Breast epithelium (tissue), 4 donors: ENCODE results near the gene MYO3B. TPM values are rescaled to one million over a fixed set of nuclear protein-coding genes. Genes with fewer than 3 reads are reported as not detected.

ENCODE experiments used
- DNase-seq, 2 donors: peaks; one replicate each; pipeline ENCODE4 v3.0.0-alpha.2; 2019; ENCODE audit warnings: low spot score in 2 of 2
- H3K27ac ChIP-seq, 2 donors: fragments of 200-600 bp; sonication (generic) in 1 of 2; one replicate each; pipeline ENCODE4 v1.5.1; 2016 to 2019; ENCODE audit warnings: mild to moderate bottlenecking in 1 of 2
- H3K27me3 ChIP-seq, 2 donors: fragments of 200-600 bp; sonication (generic) in 1 of 2; one replicate each; pipeline versions ENCODE4 v1.5.1 to v1.6.0; 2017 to 2019; ENCODE audit warnings: control low read depth in 1 of 2, mild to moderate bottlenecking in 1 of 2
- H3K36me3 ChIP-seq: fragments of 200-600 bp; one replicate; pipeline ENCODE4 v1.5.1; 2019
- H3K4me1 ChIP-seq, 2 donors: fragments of 200-600 bp; sonication (generic); one replicate each; pipeline ENCODE4 v1.5.1; 2016 to 2019; ENCODE audit warnings: control low read depth in 1 of 2
- H3K4me3 ChIP-seq, 3 donors: fragments of 200-600 bp; sonication (generic); 1 replicate in 2 of 3; 2 replicates in 1 of 3; pipeline ENCODE4 v1.5.1; 2016 to 2019; ENCODE audit warnings: mild to moderate bottlenecking in 3 of 3, moderate library complexity in 2 of 3
- H3K9me3 ChIP-seq, 2 donors: fragments of 200-600 bp; sonication (generic) in 1 of 2; one replicate each; pipeline ENCODE4 v1.5.1; 2016 to 2019; ENCODE audit warnings: control low read depth in 1 of 2
- CTCF ChIP-seq, 3 donors: fragments of 450-650 bp; IDR thresholded peaks; one replicate each; pipeline ENCODE4 v1.5.1; 2016 to 2017; ENCODE audit warnings: antibody characterized with exemption in 3 of 3, mild to moderate bottlenecking in 3 of 3, moderate library complexity in 3 of 3
- POLR2A ChIP-seq: fragments of 450-650 bp; IDR thresholded peaks from one replicate; pipeline ENCODE4 v1.6.1; 2016; ENCODE audit warnings: antibody characterized with exemption, mild to moderate bottlenecking, moderate library complexity
- POLR2AphosphoS5 ChIP-seq, 3 donors: sonication (generic); formaldehyde crosslinking; IDR thresholded peaks; one replicate each; pipeline ENCODE4 v1.6.1; 2017; ENCODE audit warnings: antibody characterized with exemption in 3 of 3
- intact Hi-C: fragments of 100-400 bp; cut with DNase I; formaldehyde crosslinking; loops from one replicate; pipeline ENCODE4 v1.15.1; 2023; ENCODE audit warnings: low total_unique reads
- total RNA-seq, 3 donors: library from RNA; depleted of rRNA; stranded (reverse); fragments of >200 nt; gene quantifications; one replicate each; pipeline ENCODE4 v1.1.0, GENCODE V29; 2016

Gene MYO3B
- total RNA-seq, 3 donors from 2014 or later, result 0.15 to 0.98 (median 0.16) TPM

GRCh38 chr2:170227951-170228350 is 50.0 kb downstream of the MYO3B start:
- Histone ChIP-seq H3K36me3 (no peaks in the 10 kb centered on the region), H3K4me1 (no peaks in the 10 kb centered on the region), H3K4me3 (no peak overlapping the region), H3K27ac (no peak overlapping the region), H3K9me3 (no peaks in the 10 kb centered on the region), H3K27me3 (no peaks in the 10 kb centered on the region)
- TF ChIP-seq CTCF (IDR thresholded peaks at IDR 0.05) (no peak), POLR2A (no peak), POLR2AphosphoS5 (IDR thresholded peaks at IDR 0.05) (no peak)
- DNase-seq, result no peak
- intact Hi-C loops, result no loop called here

GRCh38 chr2:170228429-170228828 is 50.5 kb downstream of the MYO3B start:
- Histone ChIP-seq H3K4me1 (no peaks in the 10 kb centered on the region), H3K4me3 (no peak overlapping the region), H3K27me3 (no peaks in the 10 kb centered on the region), H3K36me3 (no peaks in the 10 kb centered on the region), H3K9me3 (no peaks in the 10 kb centered on the region), H3K27ac (no peak overlapping the region)
- DNase-seq, result no peak
- TF ChIP-seq POLR2AphosphoS5 (IDR thresholded peaks at IDR 0.05), result no peak
- no peak for TF ChIP-seq CTCF (IDR thresholded peaks at IDR 0.05)
- no peak for TF ChIP-seq POLR2A
- intact Hi-C loops, result no loop called here

- intact Hi-C loops, result no loop called here
- Histone ChIP-seq H3K4me1 (no peaks in the 10 kb centered on the region), H3K27me3 (no peaks in the 10 kb centered on the region), H3K9me3 (no peaks in the 10 kb centered on the region), H3K36me3 (no peaks in the 10 kb centered on the region), H3K4me3 (no peak overlapping the region), H3K27ac (no peak overlapping the region)
- DNase-seq, result no peak
- TF ChIP-seq CTCF (IDR thresholded peaks at IDR 0.05), result no peak
- TF ChIP-seq POLR2A, result no peak
- no peak for TF ChIP-seq POLR2AphosphoS5 (IDR thresholded peaks at IDR 0.05)
Measured at GRCh38 chr2:170229125-170229524, 51.2 kb downstream of the MYO3B start.

GRCh38 chr2:170229744-170230143 is 51.8 kb downstream of the MYO3B start:
- Histone ChIP-seq H3K27me3 (no peaks in the 10 kb centered on the region), H3K9me3 (no peaks in the 10 kb centered on the region), H3K4me1 (no peaks in the 10 kb centered on the region), H3K36me3 (no peaks in the 10 kb centered on the region), H3K4me3 (no peak overlapping the region), H3K27ac (no peak overlapping the region)
- no peak for TF ChIP-seq POLR2A
- TF ChIP-seq CTCF (IDR thresholded peaks at IDR 0.05), result no peak
- TF ChIP-seq POLR2AphosphoS5 (IDR thresholded peaks at IDR 0.05), result no peak
- DNase-seq, result no peak
- intact Hi-C loops, result no loop called here

GRCh38 chr2:170235860-170236679 is 58.1 kb downstream of the MYO3B start:
- H3K4me1 ChIP-seq, result no peaks in the 10 kb centered on the region
- H3K9me3 ChIP-seq, result no peaks in the 10 kb centered on the region
- no peak overlapping the region for H3K27ac ChIP-seq
- no peaks in the 10 kb centered on the region for H3K36me3 ChIP-seq
- intact Hi-C loops, result no loop called here
- no peak overlapping the region for H3K4me3 ChIP-seq
- TF ChIP-seq POLR2A, result no peak
- TF ChIP-seq CTCF (IDR thresholded peaks at IDR 0.05), result no peak
- no peak for TF ChIP-seq POLR2AphosphoS5 (IDR thresholded peaks at IDR 0.05)
- no peak for DNase-seq
- H3K27me3 ChIP-seq, result no peaks in the 10 kb centered on the region
